GM18498 (cell line): ENCODE results near the gene CCNL1.
A peak's percentile ranks its signal among the peaks of the same experiment; 100 is the strongest.

ENCODE experiments used
- ATAC-seq: cut with Tn5 transposase; IDR thresholded peaks from one replicate; pipeline ENCODE4 v1.9.1; 2021; ENCODE audit warnings: mild to moderate bottlenecking, moderate library complexity; ENCODE audit not compliant: unreplicated experiment

CCNL1 gene

DNA sequence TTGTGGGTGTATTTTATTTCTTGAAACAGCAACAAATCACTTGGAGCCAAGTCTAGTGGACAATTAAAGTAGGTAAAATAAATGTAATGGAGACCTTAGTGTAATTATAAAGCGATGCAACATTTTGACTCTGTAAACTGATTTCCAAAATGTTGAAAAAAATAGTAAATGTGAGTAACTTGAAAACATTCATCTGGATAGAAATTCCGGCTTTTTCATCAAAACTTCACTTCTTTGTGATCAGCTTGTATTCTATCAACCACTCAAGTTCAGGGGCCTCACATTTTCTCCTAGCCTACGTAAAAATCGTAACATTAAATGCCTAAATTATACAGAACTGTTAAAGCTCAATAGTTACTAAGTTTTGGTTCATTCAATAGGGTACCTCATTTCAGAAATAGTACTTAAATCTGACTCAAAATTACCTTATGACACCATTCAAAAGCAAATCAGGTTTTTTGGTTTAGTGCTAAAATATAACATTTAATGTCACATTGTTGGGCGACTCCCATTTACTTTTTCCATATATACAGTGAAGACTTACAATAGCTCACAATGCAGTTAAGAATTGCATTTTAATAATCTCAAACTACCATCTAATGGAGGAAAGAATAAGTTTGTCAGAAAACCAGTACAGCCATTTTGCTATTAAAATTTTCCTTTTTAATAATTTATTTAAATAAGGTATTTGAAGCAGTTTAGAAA is 12.7 kb downstream of the CCNL1 start:
- no peak for ATAC-seq

GRCh38 chr3:157145606-157146322 is 14.2 kb downstream of the CCNL1 start:
- ATAC-seq: no peak

DNA sequence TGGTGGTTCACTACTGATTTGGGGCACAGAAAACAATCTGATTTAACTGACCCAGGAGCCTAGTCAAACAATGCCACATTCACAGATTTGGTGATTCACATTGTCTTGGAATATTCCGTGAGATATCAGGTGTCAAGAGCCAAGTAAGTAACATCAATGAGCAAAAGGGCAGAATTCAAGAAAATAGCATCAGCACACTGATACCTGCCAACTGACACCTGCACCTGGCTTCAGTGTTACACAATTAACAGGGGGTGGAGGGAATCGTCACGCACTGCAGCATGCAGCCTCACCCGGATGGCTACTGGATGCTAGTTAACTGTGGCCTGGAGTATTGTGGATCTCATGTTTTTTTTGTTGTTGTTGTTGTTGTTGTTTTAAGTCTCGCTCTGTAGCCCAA is 17.6 kb downstream of the CCNL1 start:
- ATAC-seq: no peak

- ATAC-seq: no peak
Observed at GRCh38 chr3:157139938-157140534, 19.9 kb downstream of the CCNL1 start.

- no peak for ATAC-seq
Observed at GRCh38 chr3:157136647-157137387, 23.1 kb downstream of the CCNL1 start.

DNA sequence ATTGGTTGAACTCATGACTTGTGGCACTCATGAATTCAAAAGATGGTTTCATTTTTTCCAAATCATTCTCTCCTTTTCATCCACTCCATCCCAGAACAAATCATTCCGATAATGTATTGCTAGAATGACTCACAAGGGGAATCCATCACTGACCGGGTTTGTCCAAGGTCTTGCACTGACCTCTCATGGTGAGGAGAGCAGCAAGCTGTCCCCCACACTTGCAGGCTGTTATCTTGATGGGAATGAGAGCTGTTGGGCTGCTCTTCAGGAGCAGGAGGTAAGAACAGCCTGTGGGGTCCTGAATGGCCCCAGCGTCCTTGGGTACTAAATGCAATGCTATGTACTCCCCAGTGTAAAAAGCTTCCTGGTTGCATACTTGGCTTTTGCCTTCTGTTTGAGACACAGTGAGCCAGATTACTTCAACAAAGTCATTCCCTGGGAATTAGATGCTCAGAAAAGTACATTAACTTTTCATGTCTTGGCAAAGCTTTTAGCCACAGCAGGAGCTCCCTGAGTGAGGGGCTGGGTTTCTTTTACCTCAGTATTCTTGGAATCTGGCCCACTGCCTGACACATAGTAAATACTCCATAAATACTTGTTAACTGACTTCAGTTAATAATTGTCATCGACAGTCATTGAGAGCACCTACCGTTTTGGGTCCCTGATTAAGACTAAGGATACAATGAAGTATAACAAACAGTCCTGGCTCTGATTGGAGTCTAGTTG is 24.1 kb downstream of the CCNL1 start:
- no peak for ATAC-seq

GRCh38 chr3:157134620-157135191 is 25.2 kb downstream of the CCNL1 start:
- peak; percentile 65 for ATAC-seq

GRCh38 chr3:157133434-157134320 is 26.3 kb downstream of the CCNL1 start:
- ATAC-seq: no peak

- ATAC-seq: no peak
Observed at GRCh38 chr3:157132936-157133335, 27.0 kb downstream of the CCNL1 start.

DNA sequence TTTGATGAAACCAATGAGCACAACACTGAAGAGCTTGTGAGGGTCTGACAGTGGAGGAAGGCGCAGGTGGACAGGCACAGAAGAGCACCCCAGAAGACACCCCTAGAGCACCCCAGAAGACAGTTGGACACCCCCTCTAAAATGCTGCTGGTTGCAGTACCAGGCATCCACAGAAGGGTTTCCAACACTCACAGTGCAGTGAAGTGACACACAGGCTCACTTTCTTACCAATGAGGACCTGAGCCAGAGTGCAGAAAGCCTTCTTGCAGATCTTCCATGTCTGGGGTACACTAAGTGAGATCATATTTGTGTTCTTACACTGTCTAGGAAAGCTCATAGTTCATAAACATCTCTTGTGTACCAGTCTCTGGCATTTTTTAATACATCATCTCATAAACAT is 27.6 kb downstream of the CCNL1 start:
- ATAC-seq: no peak

GRCh38 chr3:157131861-157132260 is 28.1 kb downstream of the CCNL1 start:
- no peak for ATAC-seq

GRCh38 chr3:157130467-157131251 is 29.3 kb downstream of the CCNL1 start:
- ATAC-seq: no peak

DNA sequence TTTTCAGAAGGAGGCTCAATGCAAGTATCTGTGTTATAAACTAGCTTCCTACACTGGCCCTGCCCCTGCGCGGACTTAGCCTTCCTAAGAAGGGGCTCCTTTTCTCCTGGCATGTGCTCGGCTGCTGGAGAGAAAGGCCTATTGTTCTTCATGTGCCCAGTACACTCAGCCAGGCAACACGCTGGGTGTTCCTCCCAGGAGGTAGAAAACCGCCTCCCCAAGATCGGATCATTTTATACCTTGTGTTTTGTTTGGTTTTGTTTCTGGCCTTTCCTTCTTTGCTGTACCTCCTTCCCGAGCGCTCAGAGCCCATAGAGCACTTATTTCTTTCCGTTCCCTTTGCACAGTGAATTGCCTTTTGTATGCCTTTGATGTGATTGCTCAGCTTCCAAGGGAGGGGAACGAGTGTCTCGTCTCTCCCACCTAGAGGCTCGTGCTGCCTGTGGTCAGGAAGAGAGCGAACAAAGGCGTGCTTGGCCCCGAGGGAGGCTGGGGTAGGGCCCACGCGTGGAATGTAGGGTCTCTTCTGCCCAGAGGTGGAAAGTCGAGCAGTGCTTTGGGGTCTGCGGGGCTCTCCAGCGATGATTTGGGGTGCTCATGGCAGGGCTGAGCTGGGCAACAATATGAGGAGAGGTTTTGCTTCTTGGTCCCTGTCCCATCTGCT is 30.0 kb downstream of the CCNL1 start:
- no peak for ATAC-seq

DNA sequence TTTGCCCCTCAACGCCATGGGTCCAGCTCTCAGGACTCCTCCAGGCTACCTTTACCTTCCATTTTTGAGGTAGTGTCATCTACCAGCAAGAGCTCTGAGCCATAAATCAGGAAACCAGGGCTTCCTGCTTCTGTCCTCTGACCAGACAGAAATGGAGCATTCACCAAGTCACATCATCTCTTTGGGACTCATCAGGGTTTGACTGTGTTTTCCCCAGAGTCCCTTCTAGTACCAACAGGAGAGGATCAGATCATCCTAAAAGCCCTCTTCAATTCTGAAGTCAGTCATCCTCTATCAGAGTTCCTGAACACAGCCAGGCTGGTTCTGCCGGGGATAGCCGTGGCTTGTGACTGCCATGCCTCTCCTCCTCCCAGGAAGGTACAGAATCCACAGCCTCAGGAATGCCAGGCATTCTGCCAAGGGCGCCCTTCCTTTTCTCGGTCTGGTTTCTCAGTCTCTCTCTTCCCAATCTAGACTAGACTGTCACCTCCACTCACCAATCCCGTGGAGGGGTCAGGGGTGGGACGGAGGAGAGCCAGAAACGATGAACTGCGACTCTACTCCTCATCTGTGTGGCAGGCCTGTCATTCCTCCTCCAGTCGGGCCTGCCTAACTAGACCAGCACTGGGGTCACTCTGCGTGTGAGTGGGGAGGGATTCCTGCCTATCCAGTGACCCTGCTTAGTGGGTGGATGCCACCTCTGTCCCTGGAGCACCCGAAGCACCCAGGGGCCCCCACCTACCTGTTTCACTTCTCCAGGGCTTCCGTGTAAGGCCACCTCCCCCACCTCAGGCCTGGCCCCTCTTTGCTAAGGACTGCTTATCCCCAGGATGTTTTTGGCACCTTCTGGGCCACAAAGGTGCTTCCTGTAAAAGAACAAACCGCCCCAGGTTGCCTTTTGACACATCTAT is 30.9 kb downstream of the CCNL1 start:
- peak; percentile 26 for ATAC-seq

DNA sequence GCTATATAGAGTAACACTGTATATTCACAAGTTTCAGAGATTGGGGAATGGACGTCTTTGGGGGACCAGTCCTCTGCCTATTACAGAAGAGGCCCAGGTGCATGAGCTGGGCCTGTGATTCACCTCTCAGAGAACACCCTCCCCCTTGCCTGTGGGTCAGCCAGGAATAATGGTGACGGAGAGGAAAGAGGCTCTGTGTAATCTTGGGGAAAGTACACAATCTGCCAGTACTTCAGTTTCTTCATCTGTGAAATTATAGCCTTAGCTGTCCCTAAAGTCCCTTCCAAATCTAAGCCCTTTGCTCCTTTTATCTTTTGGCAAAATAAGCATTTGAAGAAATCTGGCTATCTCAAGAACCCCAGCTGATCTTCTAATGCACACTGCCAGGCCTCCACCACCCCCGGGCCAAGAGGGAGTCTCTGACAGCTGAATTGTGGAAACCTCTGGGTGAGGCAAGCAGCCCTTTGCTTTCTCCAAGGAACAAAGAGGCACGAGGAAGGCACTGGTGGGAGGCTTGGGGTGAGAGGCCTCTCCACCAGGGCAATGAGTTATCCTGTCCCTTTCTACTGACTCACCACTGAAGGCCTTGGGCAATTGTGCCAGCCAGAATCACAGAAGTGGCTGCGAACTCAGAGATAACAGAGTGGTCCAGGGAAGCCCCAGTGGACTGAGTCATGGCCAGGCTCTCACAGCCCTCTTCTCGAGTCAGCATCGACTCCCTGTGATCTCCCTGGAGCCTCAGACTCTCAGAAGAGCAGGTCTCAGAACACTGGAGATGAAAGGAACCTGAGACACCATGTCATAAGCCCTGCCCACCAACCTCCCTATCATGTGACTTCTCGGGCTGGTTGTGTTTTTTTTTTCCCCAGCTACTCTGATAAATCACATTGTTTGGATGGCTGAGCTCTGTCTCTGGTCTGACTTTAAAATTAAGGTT is 31.8 kb downstream of the CCNL1 start:
- peak; percentile 45 for ATAC-seq

DNA sequence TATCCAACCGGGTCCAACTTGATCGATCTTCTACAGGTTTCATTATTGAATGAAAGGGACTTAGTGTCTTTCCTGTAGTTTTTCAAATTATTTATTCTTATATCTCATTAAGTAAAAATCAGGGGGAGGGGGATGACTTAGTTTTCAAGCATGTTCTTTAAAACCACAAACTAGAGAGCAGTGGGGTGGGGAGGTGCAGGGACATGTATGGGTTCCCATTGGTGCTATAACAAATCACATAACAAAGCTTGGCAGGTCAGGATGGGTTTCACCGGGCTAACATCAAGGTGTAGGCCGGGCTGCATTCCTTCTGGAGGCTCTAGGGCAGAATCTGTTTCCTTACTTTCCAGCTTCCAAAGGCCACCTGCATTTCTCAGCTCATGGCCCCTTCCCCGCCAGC is 32.7 kb downstream of the CCNL1 start:
- no peak for ATAC-seq
